HG03175 (cell line): ENCODE results near the gene LIME1.
"Not testable (repeated sequence)": the region's sequence is repeated elsewhere in the genome, so short reads cannot be mapped to it uniquely, and the experiment has no call there.

Source experiments
- ATAC-seq: cut with Tn5 transposase; IDR thresholded peaks from one replicate; pipeline ENCODE4 v1.9.1; 2021; ENCODE audit warnings: mild to moderate bottlenecking, moderate library complexity; ENCODE audit not compliant: unreplicated experiment

LIME1 gene

GRCh38 chr20:63707558-63708300 is 28.7 kb upstream of the LIME1 start, which contains the start of the genes ARFRP1 and ZGPAT:
ARFRP1 (minus strand) TSS chr20:63707976; CDS start chr20:63707091, 885 bp downstream.
ZGPAT (plus strand) TSS chr20:63708039; CDS start chr20:63708581, 542 bp downstream.
- peak; percentile 70 for ATAC-seq

GRCh38 chr20:63708301-63709148 is 27.9 kb upstream of the LIME1 start:
- peak; percentile 8 for ATAC-seq

- ATAC-seq: no peak
These were observed 27.3 kb upstream of the LIME1 start for GRCh38 chr20:63709149-63709527.

- ATAC-seq: no peak
These were observed 25.3 kb upstream of the LIME1 start for GRCh38 chr20:63711085-63711645.

- no peak for ATAC-seq
These were observed 24.3 kb upstream of the LIME1 start for GRCh38 chr20:63712191-63712590.

GRCh38 chr20:63714858-63715257 is 21.6 kb upstream of the LIME1 start:
- no peak for ATAC-seq

GRCh38 chr20:63718996-63719395 is 17.5 kb upstream of the LIME1 start:
- no peak for ATAC-seq

- ATAC-seq: not testable (repeated sequence)
These were observed 13.4 kb upstream of the LIME1 start for GRCh38 chr20:63722967-63723622.

- not testable (repeated sequence) for ATAC-seq
These were observed 6.2 kb upstream of the LIME1 start for GRCh38 chr20:63730189-63730733.

- no peak for ATAC-seq
These were observed 5.1 kb upstream of the LIME1 start for GRCh38 chr20:63731410-63731809.

GRCh38 chr20:63732118-63733095 is 4.1 kb upstream of the LIME1 start:
- no peak for ATAC-seq

- no peak for ATAC-seq
These were observed 3.3 kb upstream of the LIME1 start for GRCh38 chr20:63733117-63733516.

GRCh38 chr20:63733579-63734081 is 2.8 kb upstream of the LIME1 start:
- no peak for ATAC-seq

GRCh38 chr20:63734111-63734945 is 2.1 kb upstream of the LIME1 start:
- no peak for ATAC-seq

GRCh38 chr20:63734946-63735858 is 1.3 kb upstream of the LIME1 start:
- ATAC-seq: no peak

- ATAC-seq: no peak
These were observed 630 bp downstream of the LIME1 start for GRCh38 chr20:63736893-63737694.

- no peak for ATAC-seq
These were observed 1.2 kb downstream of the LIME1 start for GRCh38 chr20:63737695-63737944.
